ENCODE data around the gene TTC28.

GRCh38 chr22:28106617-28107016 is 573.0 kb downstream of the TTC28 start:
- TF ChIP-seq, protein P1, sequence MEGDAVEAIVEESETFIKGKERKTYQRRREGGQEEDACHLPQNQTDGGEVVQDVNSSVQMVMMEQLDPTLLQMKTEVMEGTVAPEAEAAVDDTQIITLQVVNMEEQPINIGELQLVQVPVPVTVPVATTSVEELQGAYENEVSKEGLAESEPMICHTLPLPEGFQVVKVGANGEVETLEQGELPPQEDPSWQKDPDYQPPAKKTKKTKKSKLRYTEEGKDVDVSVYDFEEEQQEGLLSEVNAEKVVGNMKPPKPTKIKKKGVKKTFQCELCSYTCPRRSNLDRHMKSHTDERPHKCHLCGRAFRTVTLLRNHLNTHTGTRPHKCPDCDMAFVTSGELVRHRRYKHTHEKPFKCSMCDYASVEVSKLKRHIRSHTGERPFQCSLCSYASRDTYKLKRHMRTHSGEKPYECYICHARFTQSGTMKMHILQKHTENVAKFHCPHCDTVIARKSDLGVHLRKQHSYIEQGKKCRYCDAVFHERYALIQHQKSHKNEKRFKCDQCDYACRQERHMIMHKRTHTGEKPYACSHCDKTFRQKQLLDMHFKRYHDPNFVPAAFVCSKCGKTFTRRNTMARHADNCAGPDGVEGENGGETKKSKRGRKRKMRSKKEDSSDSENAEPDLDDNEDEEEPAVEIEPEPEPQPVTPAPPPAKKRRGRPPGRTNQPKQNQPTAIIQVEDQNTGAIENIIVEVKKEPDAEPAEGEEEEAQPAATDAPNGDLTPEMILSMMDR (IDR thresholded peaks at IDR 0.05), result no peak
- no peak for TF ChIP-seq POLR2A (IDR thresholded peaks at IDR 0.05; ENCODE audit: low read depth)
- TF ChIP-seq POLR2AphosphoS5 (IDR thresholded peaks at IDR 0.05), result no peak
- no peak for TF ChIP-seq EP300 (IDR thresholded peaks at IDR 0.05)

All from esophagus muscularis mucosa (tissue), 4 donors.